HG02759 (cell line): ENCODE data around the gene ATP11A.

Experiments used
- ATAC-seq: cut with Tn5 transposase; IDR thresholded peaks from one replicate; pipeline ENCODE4 v1.9.1; 2021; ENCODE audit warnings: mild to moderate bottlenecking, moderate library complexity; ENCODE audit not compliant: unreplicated experiment

ATP11A gene

GRCh38 chr13:112756967-112757758, 67.3 kb downstream of the ATP11A start:
- ATAC-seq, result no peak

DNA sequence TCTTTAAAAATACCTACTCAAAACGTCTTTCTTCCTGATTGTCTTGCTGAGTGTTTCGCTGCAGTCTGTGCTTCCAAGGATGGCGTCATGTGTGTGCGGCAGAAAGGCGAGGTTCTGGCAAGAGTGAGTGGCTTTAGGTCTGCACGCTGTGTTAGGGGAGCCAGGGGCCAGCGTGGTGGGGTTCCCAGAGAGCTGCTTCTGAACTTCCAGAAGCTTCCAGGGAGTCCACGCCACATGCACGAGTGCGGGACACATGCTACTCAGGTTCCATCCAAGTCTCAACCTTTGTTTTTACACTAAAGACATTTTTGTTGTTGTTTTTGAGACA, 67.9 kb downstream of the ATP11A start:
- no peak for ATAC-seq

DNA sequence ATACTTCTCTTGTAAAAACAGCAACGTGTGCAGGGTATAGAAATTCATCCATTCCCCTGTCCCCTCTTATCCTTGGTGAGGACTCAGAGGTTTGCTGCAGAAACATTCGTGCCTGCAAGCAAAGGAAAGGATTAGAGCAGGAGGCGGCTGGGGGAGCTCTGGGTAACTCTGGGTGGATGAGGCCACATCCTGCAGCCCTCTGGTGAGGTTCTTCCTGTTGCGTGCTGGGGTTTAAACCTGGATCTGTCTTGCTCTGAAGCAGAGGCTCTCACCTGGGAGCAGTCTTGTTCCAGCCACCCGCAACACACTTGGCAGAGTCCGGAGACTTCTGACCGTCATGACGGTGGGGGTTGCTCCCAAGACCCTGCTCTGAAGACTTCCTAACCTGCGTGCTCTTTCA, 69.2 kb downstream of the ATP11A start:
- ATAC-seq, result no peak

GRCh38 chr13:112759827-112760226, 70.0 kb downstream of the ATP11A start:
- ATAC-seq, result no peak

- ATAC-seq, result no peak
These were observed 70.6 kb downstream of the ATP11A start for GRCh38 chr13:112760435-112760834.

- ATAC-seq, result no peak
These were observed 71.1 kb downstream of the ATP11A start for GRCh38 chr13:112760931-112761330.

GRCh38 chr13:112761701-112762689, 72.2 kb downstream of the ATP11A start:
- ATAC-seq, result no peak

DNA sequence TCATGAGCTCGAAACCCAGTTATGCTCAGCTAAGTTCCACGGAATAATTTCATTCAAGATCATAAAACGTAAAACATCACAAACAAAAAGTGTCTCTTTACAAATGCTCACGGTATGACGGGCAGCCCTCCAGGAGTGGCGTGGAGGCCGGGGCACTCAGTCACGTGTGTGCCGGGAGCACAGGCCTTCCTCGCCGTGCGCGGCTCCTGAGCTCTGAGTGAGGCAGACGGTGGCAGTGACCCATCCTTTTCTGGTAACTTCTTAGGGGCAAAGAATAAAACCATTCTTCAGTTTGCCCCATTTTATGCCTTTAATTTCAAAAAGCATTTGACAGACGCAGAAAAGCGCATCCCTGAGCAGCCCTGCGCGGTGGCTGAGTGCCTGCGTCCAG, 72.8 kb downstream of the ATP11A start:
- ATAC-seq, result no peak

DNA sequence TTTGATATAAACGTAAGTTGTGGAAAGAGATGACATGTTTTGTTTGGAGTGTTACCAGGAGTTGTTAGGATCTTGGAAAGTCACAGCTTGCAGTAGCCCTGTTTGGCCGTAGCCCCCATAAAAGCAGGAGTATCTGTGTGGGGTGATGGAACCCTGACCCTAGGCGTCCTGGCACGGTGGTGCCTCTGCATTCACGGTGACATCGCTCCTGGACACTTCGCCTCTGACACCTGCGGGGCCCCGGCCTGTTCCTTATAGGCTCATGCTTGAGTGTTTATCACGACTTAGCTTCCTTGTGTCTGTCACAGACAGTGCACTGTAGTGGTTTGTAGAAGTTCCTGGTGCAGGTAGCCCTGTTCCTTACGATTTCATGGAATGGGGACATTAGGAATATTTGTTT, 74.2 kb downstream of the ATP11A start:
- ATAC-seq, result no peak

- ATAC-seq, result no peak
These were observed 75.2 kb downstream of the ATP11A start for GRCh38 chr13:112764864-112765561.

- no peak for ATAC-seq
These were observed 75.9 kb downstream of the ATP11A start for GRCh38 chr13:112765731-112766130.

DNA sequence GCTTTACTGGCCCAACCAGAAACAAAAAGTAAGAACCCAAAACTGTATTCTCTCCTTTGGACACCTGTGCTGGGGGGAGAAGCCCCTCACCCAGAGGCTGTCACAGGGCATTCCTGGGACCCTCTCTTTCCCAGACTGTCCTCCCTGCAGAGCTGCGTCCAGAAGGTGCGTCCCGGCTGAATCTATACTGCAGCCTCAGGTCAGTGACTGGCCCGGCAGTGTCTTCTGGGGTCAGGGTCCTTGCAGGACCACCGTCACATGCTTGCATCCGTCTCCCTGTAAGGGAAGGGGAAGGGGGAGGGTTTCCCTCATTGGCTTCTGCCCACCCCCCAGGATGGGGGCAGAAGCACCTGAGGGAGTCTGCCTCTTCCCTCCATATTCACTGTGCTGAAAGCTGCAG, 76.5 kb downstream of the ATP11A start:
- ATAC-seq, result no peak

DNA sequence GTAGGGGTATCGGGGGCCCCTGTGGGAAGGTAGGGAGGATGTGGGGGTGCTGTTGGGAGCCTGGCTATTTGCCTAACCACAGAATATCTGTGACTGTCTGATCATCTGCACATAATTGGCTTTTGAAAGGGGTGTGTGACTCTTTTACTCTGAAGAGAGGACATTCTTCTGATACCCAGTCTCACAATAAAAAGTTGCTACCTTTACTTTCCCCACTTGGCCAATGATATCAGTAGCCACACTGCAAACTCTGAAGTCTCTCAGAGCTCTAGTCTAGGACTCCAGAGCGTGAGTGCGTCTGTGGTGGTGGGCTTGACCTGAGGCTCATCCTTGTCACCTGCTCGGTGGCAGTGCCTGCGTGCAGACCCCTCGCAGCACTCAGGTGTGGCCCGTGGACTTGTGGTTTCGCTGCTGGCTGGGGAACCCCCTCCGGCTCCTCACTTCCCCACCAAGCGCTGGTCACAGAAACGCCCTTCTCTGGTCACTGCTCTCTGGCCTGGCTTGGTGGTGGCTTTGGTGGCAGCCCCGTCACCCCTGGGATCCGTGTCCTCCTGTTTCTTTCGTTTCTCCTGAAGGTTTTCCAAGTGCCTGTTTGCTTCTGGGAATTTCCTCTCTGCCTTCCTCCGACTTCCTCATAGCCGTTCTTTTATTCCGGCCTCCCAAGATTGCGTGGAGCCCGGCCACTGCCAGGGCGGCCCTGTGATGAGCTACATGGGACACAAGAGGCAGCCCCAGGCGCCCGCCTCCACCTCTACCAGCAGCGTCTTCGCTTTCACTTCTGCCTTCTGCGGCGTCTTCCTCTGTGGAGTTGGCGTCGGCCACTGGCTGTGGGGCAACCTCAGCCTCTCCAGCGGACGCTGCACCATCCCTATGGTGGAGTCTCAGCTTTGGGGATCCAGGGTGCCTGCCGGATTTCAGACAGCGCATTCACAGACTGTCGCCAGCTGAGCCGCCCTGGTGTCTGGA, 78.0 kb downstream of the ATP11A start:
- peak; percentile 79 for ATAC-seq

DNA sequence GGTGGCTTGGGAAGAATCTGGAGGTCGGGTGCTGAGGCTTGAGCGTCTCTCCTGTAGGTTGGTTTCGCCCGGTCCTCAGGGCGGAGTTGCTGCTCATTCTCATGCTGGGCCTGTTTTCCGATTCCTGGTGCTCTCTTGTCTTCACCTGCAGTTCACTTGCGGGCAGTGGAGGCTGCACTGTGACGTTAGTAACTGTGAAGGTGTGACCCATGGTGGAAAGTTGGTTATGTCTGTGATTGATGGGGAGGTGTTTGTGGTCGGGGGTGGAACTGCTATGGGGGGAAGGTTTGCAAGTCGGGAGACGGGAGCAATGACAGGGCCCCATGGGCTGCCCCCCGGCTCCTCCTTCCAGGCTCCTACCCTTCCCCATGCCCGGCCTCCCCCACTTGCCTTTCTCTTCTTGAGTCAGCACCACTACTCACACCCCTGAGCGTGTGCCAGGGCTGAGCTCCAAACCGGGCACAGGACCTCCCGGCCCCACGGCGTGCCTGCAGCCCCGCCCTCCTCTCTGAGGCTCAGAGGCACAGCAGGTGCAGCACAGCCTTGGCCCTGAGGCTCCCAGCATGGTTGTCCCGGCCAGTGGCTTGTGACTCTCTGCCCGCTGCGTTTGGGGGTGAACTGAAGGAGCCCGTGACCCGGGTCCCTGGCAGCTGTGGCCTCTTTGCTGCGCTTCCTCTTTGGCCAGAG, 79.1 kb downstream of the ATP11A start:
- no peak for ATAC-seq

GRCh38 chr13:112769615-112770014, 79.8 kb downstream of the ATP11A start:
- no peak for ATAC-seq

DNA sequence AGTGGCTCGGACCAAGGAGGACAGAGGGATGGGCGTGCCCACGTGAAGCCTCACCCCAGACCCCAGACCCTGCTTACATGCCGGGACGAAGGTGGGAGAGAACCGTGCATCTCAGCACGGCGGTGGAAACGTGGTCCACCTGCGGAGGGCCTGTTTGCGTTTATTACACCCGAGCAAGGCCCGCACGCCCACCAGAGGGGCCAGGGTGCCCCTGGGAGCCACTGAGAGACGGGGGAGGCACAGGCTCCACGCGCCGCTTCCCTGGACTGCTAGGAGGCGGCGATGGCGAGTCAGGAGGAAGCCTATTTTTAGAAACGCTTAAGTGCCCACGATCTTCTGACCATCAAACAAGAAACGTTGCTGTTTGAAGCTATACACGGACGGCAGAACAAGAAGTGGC, 80.7 kb downstream of the ATP11A start:
- ATAC-seq, result no peak

GRCh38 chr13:112771139-112771876, 81.5 kb downstream of the ATP11A start:
- no peak for ATAC-seq

DNA sequence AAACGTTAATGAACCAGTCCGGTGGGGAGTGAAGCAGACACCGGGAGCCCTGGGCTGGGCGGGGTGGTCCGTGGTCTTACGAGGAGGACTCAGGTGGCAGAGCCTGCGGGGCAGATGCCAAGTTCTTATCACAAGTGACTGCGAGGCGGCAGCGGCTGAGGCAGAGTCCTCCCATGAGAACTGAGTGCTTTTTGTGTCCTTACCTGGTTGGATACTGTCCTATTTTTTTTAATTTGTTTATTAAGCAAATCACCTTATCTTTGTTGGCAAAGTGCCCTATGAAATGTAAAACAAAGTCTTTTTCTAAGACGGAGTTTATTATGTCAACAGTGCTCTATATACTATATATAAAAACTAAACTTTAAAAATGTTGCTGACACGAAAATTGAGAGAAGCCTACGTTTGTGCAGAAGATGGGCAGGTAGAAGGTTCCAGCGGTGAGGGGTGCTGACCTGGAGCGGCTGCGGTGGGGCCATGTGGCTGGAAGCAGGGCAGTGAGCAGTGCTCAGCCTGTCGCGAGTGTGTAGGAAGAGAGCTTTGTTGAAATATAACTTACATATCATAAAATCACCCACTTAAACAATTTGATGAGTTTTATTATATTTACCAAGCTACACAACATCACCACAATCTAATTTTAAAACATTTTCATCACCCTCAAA, 82.2 kb downstream of the ATP11A start:
- ATAC-seq, result no peak

DNA sequence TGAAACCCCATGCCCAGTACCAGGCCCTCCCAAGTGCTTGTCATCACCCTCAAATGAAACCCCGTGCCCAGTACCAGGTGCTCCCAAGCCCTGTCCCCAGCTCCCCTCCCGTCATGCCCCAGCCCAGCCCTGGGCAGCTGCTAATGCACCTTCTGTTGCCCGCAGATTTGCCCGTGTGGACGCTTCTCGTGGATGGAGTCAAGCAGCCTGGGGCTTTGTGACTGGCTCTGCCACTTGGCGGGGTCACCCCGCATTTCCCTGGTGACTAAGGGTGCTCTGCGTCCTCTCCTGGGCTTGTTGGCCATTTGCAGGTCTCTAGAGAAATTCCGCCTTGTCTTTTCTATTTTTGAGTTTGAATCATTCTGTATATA, 82.7 kb downstream of the ATP11A start:
- ATAC-seq, result no peak
